ENCODE data around the gene ITLN2.

Gene ITLN2

DNA sequence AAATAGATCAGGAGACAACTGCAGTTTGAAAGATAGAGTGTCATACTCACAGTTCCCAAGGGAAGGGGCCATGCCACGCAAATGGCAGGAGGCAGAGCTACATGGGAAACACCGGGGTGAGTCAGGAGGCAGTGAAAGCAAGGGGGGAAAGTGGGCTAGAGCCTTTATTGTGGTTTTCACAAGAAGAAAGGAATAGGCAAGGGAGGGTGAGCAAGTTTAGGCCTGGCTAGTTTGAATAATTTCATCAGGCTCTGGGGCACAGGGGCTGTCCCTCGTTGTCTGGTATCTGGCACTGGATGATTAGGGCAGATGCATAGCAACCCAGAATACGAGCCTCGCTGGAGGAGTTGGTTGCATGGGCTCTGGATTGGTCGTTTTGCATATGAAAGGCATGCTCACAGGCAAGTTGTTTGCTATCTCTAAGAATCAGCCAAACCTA lies 17.0 kb upstream of the ITLN2 start:
- H3K4me3 ChIP-seq (ENCODE audit: low read depth, low read length), result no peak overlapping the region
- no peak for TF ChIP-seq MYC (IDR thresholded peaks at IDR 0.05; ENCODE audit: low read depth, low read length)
- TF ChIP-seq POLR2A (IDR thresholded peaks at IDR 0.05; ENCODE audit: extremely low read depth, insufficient read length), result no peak
- TF ChIP-seq, protein P1, sequence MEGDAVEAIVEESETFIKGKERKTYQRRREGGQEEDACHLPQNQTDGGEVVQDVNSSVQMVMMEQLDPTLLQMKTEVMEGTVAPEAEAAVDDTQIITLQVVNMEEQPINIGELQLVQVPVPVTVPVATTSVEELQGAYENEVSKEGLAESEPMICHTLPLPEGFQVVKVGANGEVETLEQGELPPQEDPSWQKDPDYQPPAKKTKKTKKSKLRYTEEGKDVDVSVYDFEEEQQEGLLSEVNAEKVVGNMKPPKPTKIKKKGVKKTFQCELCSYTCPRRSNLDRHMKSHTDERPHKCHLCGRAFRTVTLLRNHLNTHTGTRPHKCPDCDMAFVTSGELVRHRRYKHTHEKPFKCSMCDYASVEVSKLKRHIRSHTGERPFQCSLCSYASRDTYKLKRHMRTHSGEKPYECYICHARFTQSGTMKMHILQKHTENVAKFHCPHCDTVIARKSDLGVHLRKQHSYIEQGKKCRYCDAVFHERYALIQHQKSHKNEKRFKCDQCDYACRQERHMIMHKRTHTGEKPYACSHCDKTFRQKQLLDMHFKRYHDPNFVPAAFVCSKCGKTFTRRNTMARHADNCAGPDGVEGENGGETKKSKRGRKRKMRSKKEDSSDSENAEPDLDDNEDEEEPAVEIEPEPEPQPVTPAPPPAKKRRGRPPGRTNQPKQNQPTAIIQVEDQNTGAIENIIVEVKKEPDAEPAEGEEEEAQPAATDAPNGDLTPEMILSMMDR (IDR thresholded peaks at IDR 0.05; ENCODE audit: low read depth, low read length), result no peak
- TF ChIP-seq, protein P2, sequence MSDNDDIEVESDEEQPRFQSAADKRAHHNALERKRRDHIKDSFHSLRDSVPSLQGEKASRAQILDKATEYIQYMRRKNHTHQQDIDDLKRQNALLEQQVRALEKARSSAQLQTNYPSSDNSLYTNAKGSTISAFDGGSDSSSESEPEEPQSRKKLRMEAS (IDR thresholded peaks at IDR 0.05; ENCODE audit: low read depth, low read length), result no peak
- peak; percentile 34 for DNase-seq (ENCODE audit: low read depth)

DNA sequence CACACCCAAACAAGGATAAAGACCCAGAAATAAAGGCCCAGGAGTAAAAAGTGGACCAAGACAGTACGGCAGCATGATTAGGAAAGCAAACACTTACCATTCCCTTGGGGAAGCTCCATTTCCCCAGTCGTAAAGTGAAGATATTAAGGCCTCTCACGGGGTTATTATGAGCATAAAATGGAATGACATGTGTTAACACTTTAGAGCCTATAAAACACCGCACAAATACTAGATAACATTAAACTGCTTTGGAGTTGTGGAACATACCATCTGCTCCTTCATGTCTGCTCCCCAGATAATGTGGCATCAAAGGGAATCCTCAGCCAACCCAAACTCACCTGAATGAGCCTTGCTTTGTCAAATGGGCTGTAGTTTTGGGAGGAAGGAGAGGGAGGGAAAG lies 8.9 kb upstream of the ITLN2 start:
- TF ChIP-seq MYC (IDR thresholded peaks at IDR 0.05; ENCODE audit: low read depth, low read length) (no peak), POLR2A (IDR thresholded peaks at IDR 0.05; ENCODE audit: extremely low read depth, insufficient read length) (no peak)
- TF ChIP-seq, protein P1 (IDR thresholded peaks at IDR 0.05; ENCODE audit: low read depth, low read length), result no peak
- TF ChIP-seq, protein P2 (IDR thresholded peaks at IDR 0.05; ENCODE audit: low read depth, low read length), result no peak
- no peak overlapping the region for H3K4me3 ChIP-seq (ENCODE audit: low read depth, low read length)
- no peak for DNase-seq (ENCODE audit: low read depth)

DNA sequence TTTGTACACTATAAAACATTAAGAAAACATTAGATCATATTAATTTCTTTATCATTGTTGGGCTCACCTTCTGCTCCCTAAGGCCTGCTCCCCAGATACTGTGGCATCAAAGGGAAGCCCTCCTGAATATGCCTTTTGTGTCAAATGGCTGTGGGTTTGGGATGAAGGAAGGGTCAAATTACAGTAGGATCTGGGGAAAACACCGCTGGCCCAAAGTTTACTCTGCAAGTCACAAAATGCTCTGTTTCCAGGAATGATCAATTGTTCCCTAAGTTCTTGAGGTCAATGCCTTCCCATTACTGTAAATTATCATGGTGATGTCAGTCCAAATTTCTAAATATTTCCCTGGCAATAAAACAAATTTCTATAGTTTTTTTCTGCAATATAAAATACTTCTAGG lies 6.8 kb upstream of the ITLN2 start:
- no peak for DNase-seq (ENCODE audit: low read depth)
- TF ChIP-seq, protein P1 (IDR thresholded peaks at IDR 0.05; ENCODE audit: low read depth, low read length), result no peak
- TF ChIP-seq POLR2A (IDR thresholded peaks at IDR 0.05; ENCODE audit: extremely low read depth, insufficient read length) (no peak), MYC (IDR thresholded peaks at IDR 0.05; ENCODE audit: low read depth, low read length) (no peak)
- TF ChIP-seq, protein P2 (IDR thresholded peaks at IDR 0.05; ENCODE audit: low read depth, low read length), result no peak
- H3K4me3 ChIP-seq (ENCODE audit: low read depth, low read length), result no peak overlapping the region

DNA sequence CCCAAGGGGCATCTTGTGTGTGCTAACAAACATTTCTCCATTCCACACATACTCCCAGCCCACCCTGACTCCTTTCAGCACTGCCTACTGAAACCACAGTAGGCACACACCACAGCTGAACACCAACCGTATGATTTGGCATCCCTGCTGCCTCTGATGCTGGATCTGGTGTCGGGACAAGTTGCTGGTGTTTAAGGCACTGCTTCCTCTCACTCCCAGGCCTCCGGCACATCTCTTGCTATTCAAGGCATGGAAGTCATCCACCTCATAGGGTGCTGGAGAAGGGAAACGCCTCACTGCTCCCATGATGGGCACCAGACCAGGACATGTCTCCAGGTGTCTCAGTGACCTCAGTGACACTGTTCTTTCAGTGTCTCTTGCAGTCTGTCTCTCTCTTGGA lies 2.4 kb upstream of the ITLN2 start:
- TF ChIP-seq, protein P2 (IDR thresholded peaks at IDR 0.05; ENCODE audit: low read depth, low read length), result no peak
- TF ChIP-seq POLR2A (IDR thresholded peaks at IDR 0.05; ENCODE audit: extremely low read depth, insufficient read length) (no peak), MYC (IDR thresholded peaks at IDR 0.05; ENCODE audit: low read depth, low read length) (no peak)
- TF ChIP-seq, protein P1 (IDR thresholded peaks at IDR 0.05; ENCODE audit: low read depth, low read length), result no peak
- H3K4me3 ChIP-seq (ENCODE audit: low read depth, low read length), result no peak overlapping the region
- no peak for DNase-seq (ENCODE audit: low read depth)

DNA sequence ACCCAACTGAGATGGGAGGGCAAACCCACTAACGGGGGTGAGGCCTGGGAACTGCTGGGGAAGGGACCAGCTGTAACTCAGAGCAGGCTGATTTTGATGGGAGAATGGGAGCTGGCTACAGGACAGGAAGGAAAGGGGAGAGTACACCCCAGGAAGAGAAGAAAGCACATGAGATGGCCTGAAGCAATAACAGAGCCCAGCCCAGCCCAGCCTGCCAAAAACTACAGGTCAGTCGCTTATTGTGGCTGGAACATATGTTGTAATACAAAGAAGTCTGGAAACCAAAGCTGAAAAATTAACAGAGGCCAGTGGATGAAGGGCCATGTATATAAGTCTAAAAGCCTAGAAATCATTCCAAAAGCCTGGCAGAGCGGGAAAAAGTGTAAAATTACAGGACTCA lies 1.6 kb downstream of the ITLN2 start:
- TF ChIP-seq, protein P2 (IDR thresholded peaks at IDR 0.05; ENCODE audit: low read depth, low read length), result no peak
- no peak for DNase-seq (ENCODE audit: low read depth)
- no peak overlapping the region for H3K4me3 ChIP-seq (ENCODE audit: low read depth, low read length)

DNA sequence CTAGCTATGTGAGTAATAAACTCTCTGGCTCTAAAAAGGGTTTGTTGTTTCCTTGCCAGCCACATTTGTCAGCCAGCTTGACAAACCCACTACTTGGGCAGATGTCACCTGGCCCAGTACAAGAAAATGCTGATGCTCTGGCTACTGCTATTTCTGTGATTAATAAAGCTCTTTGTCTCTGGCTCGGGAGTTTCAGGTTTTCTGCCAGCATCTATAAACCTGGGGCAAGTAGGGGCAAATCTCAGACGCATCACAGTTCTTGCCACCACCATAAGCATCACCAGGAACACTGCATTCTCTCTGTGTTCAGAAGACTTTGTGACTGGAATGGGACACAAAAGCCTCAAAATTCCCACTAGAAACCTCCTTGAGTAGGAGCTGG lies 2.5 kb downstream of the ITLN2 start:
- H3K4me3 ChIP-seq (ENCODE audit: low read depth, low read length), result no peak overlapping the region
- DNase-seq (ENCODE audit: low read depth), result no peak
- TF ChIP-seq, protein P1 (IDR thresholded peaks at IDR 0.05; ENCODE audit: low read depth, low read length), result no peak
- TF ChIP-seq POLR2A (IDR thresholded peaks at IDR 0.05; ENCODE audit: extremely low read depth, insufficient read length), result no peak
- TF ChIP-seq MYC (IDR thresholded peaks at IDR 0.05; ENCODE audit: low read depth, low read length), result no peak
- TF ChIP-seq, protein P2 (IDR thresholded peaks at IDR 0.05; ENCODE audit: low read depth, low read length), result no peak

Data from NB4 (cell line).